Measurements from ENCODE around the gene FADS6. TPM values are rescaled to one million over a fixed set of nuclear protein-coding genes. Genes with fewer than 3 reads are reported as not detected.
A peak's percentile ranks its signal among the peaks of the same experiment; 100 is the strongest.

FADS6 gene
- total RNA-seq, 1 experiment from 2014 or later = not detected

GRCh38 chr17:74875155-74875976 is 18.1 kb downstream of the FADS6 start:
- Histone ChIP-seq H3K4me2 (ENCODE audit: low read depth, low read length, poor library complexity, severe bottlenecking) (no peak overlapping the region), H2AFZ (ENCODE audit: low read length) (peak overlapping the region; percentile 49; the same call in 1 of the 2 replicates), H3K36me3 (ENCODE audit: insufficient read depth, low read length) (no peaks in the 10 kb centered on the region), H3K9me3 (ENCODE audit: low read length) (no peaks in the 10 kb centered on the region), H4K20me1 (ENCODE audit: insufficient read depth, low read depth, low read length) (no peaks in the 10 kb centered on the region), H3K4me1 (ENCODE audit: low read length) (peaks cover 21% of the 10 kb centered on the region), H3K27me3 (ENCODE audit: low read length) (no peaks in the 10 kb centered on the region), H3K9ac (ENCODE audit: low read length) (no peak overlapping the region), H3K4me3 (ENCODE audit: low read length) (no peak overlapping the region), H3K79me2 (ENCODE audit: low read length) (no peaks in the 10 kb centered on the region), H3K27ac (ENCODE audit: low read length) (no peak overlapping the region), H3K9me2 (replicated peaks; ENCODE audit: insufficient read depth, low read length) (no peaks in the 10 kb centered on the region)
- DNase-seq = no peak

- Histone ChIP-seq H3K4me1 (ENCODE audit: low read length) (peaks cover 21% of the 10 kb centered on the region), H4K20me1 (ENCODE audit: insufficient read depth, low read depth, low read length) (no peaks in the 10 kb centered on the region), H3K4me2 (ENCODE audit: low read depth, low read length, poor library complexity, severe bottlenecking) (peak overlapping the region; percentile 79), H2AFZ (ENCODE audit: low read length) (no peak overlapping the region), H3K27ac (ENCODE audit: low read length) (no peak overlapping the region), H3K9me2 (replicated peaks; ENCODE audit: insufficient read depth, low read length) (no peaks in the 10 kb centered on the region), H3K4me3 (ENCODE audit: low read length) (0 out of 2 replicates have a peak overlapping the region, but pooled peaks have one; percentile 86), H3K27me3 (ENCODE audit: low read length) (no peaks in the 10 kb centered on the region), H3K36me3 (ENCODE audit: insufficient read depth, low read length) (no peaks in the 10 kb centered on the region), H3K9ac (ENCODE audit: low read length) (0 out of 2 replicates have a peak overlapping the region, but pooled peaks have one; percentile 85), H3K79me2 (ENCODE audit: low read length) (no peaks in the 10 kb centered on the region), H3K9me3 (ENCODE audit: low read length) (no peaks in the 10 kb centered on the region)
- no peak for DNase-seq
Measured at GRCh38 chr17:74874615-74875037, 18.8 kb downstream of the FADS6 start.

GRCh38 chr17:74873874-74874614 is 19.4 kb downstream of the FADS6 start:
- no peaks in the 10 kb centered on the region for H4K20me1 ChIP-seq (ENCODE audit: insufficient read depth, low read depth, low read length)
- H2AFZ ChIP-seq (ENCODE audit: low read length) = no peak overlapping the region
- H3K9ac ChIP-seq (ENCODE audit: low read length) = peak overlapping the region; percentile 85
- H3K36me3 ChIP-seq (ENCODE audit: insufficient read depth, low read length) = no peaks in the 10 kb centered on the region
- H3K9me3 ChIP-seq (ENCODE audit: low read length) = no peaks in the 10 kb centered on the region
- no peaks in the 10 kb centered on the region for H3K79me2 ChIP-seq (ENCODE audit: low read length)
- H3K9me2 ChIP-seq (replicated peaks; ENCODE audit: insufficient read depth, low read length) = no peaks in the 10 kb centered on the region
- no peaks in the 10 kb centered on the region for H3K27me3 ChIP-seq (ENCODE audit: low read length)
- H3K4me2 ChIP-seq (ENCODE audit: low read depth, low read length, poor library complexity, severe bottlenecking) = peak overlapping the region; percentile 79
- H3K27ac ChIP-seq (ENCODE audit: low read length) = peak overlapping the region; percentile 24; the same call in 1 of the 2 replicates
- no peak for DNase-seq
- H3K4me1 ChIP-seq (ENCODE audit: low read length) = peaks cover 21% of the 10 kb centered on the region
- peak overlapping the region; percentile 86 for H3K4me3 ChIP-seq (ENCODE audit: low read length)

- H3K9ac ChIP-seq (ENCODE audit: low read length) = peak overlapping the region; percentile 91
- no peaks in the 10 kb centered on the region for H3K79me2 ChIP-seq (ENCODE audit: low read length)
- H3K9me2 ChIP-seq (replicated peaks; ENCODE audit: insufficient read depth, low read length) = no peaks in the 10 kb centered on the region
- H3K4me3 ChIP-seq (ENCODE audit: low read length) = peak overlapping the region; percentile 93
- H3K4me1 ChIP-seq (ENCODE audit: low read length) = peaks cover 21% of the 10 kb centered on the region
- H3K9me3 ChIP-seq (ENCODE audit: low read length) = no peaks in the 10 kb centered on the region
- peak; percentile 100 for DNase-seq
- H3K4me2 ChIP-seq (ENCODE audit: low read depth, low read length, poor library complexity, severe bottlenecking) = peak overlapping the region; percentile 95
- H2AFZ ChIP-seq (ENCODE audit: low read length) = no peak overlapping the region
- no peaks in the 10 kb centered on the region for H3K36me3 ChIP-seq (ENCODE audit: insufficient read depth, low read length)
- H4K20me1 ChIP-seq (ENCODE audit: insufficient read depth, low read depth, low read length) = no peaks in the 10 kb centered on the region
- peak overlapping the region; percentile 24; the same call in 1 of the 2 replicates for H3K27ac ChIP-seq (ENCODE audit: low read length)
- no peaks in the 10 kb centered on the region for H3K27me3 ChIP-seq (ENCODE audit: low read length)
Measured at GRCh38 chr17:74873037-74873873, 20.2 kb downstream of the FADS6 start.

GRCh38 chr17:74872313-74873036 is 21.0 kb downstream of the FADS6 start, which contains the start of gene FDXR:
Gene FDXR (minus strand): TSS chr17:74872994. CDS start chr17:74872944, 50 bp downstream.
- no peaks in the 10 kb centered on the region for H3K79me2 ChIP-seq (ENCODE audit: low read length)
- peak within 1 kb of the TSS; percentile 91 for H3K9ac ChIP-seq (ENCODE audit: low read length)
- H3K4me1 ChIP-seq (ENCODE audit: low read length) = peaks cover 21% of the 10 kb centered on the region
- no peaks in the 10 kb centered on the region for H3K27me3 ChIP-seq (ENCODE audit: low read length)
- peak within 1 kb of the TSS; percentile 24; the same call in 1 of the 2 replicates for H3K27ac ChIP-seq (ENCODE audit: low read length)
- H4K20me1 ChIP-seq (ENCODE audit: insufficient read depth, low read depth, low read length) = no peaks in the 10 kb centered on the region
- peak within 1 kb of the TSS; percentile 95 for H2AFZ ChIP-seq (ENCODE audit: low read length)
- H3K4me3 ChIP-seq (ENCODE audit: low read length) = peak within 1 kb of the TSS; percentile 93
- peak within 1 kb of the TSS; percentile 95 for H3K4me2 ChIP-seq (ENCODE audit: low read depth, low read length, poor library complexity, severe bottlenecking)
- no peak for DNase-seq
- no peaks in the 10 kb centered on the region for H3K9me2 ChIP-seq (replicated peaks; ENCODE audit: insufficient read depth, low read length)
- no peaks in the 10 kb centered on the region for H3K36me3 ChIP-seq (ENCODE audit: insufficient read depth, low read length)
- no peaks in the 10 kb centered on the region for H3K9me3 ChIP-seq (ENCODE audit: low read length)

- no peaks in the 10 kb centered on the region for H3K9me3 ChIP-seq (ENCODE audit: low read length)
- no peaks in the 10 kb centered on the region for H3K79me2 ChIP-seq (ENCODE audit: low read length)
- no peaks in the 10 kb centered on the region for H3K9me2 ChIP-seq (replicated peaks; ENCODE audit: insufficient read depth, low read length)
- H3K36me3 ChIP-seq (ENCODE audit: insufficient read depth, low read length) = no peaks in the 10 kb centered on the region
- H3K4me3 ChIP-seq (ENCODE audit: low read length) = peak overlapping the region; percentile 93; the same call in 1 of the 2 replicates
- peaks cover 21% of the 10 kb centered on the region for H3K4me1 ChIP-seq (ENCODE audit: low read length)
- no peaks in the 10 kb centered on the region for H4K20me1 ChIP-seq (ENCODE audit: insufficient read depth, low read depth, low read length)
- H3K4me2 ChIP-seq (ENCODE audit: low read depth, low read length, poor library complexity, severe bottlenecking) = peak overlapping the region; percentile 95
- no peak overlapping the region for H2AFZ ChIP-seq (ENCODE audit: low read length)
- H3K27ac ChIP-seq (ENCODE audit: low read length) = no peak overlapping the region
- no peak for DNase-seq
- peak overlapping the region; percentile 91; the same call in 1 of the 2 replicates for H3K9ac ChIP-seq (ENCODE audit: low read length)
- H3K27me3 ChIP-seq (ENCODE audit: low read length) = no peaks in the 10 kb centered on the region
Measured at GRCh38 chr17:74871356-74872076, 21.9 kb downstream of the FADS6 start.

- no peaks in the 10 kb centered on the region for H3K9me2 ChIP-seq (replicated peaks; ENCODE audit: insufficient read depth, low read length)
- no peaks in the 10 kb centered on the region for H3K36me3 ChIP-seq (ENCODE audit: insufficient read depth, low read length)
- H3K4me1 ChIP-seq (ENCODE audit: low read length) = peaks cover 24% of the 10 kb centered on the region
- no peak overlapping the region for H3K27ac ChIP-seq (ENCODE audit: low read length)
- DNase-seq = no peak
- H3K9me3 ChIP-seq (ENCODE audit: low read length) = no peaks in the 10 kb centered on the region
- H3K27me3 ChIP-seq (ENCODE audit: low read length) = no peaks in the 10 kb centered on the region
- no peaks in the 10 kb centered on the region for H3K79me2 ChIP-seq (ENCODE audit: low read length)
- H3K9ac ChIP-seq (ENCODE audit: low read length) = no peak overlapping the region
- no peaks in the 10 kb centered on the region for H4K20me1 ChIP-seq (ENCODE audit: insufficient read depth, low read depth, low read length)
- no peak overlapping the region for H3K4me2 ChIP-seq (ENCODE audit: low read depth, low read length, poor library complexity, severe bottlenecking)
- no peak overlapping the region for H2AFZ ChIP-seq (ENCODE audit: low read length)
- no peak overlapping the region for H3K4me3 ChIP-seq (ENCODE audit: low read length)
Measured at GRCh38 chr17:74870512-74870911, 22.9 kb downstream of the FADS6 start.

Measured in Karpas-422 (cell line).